ENCODE measurements around the gene IRF9. TPM values are rescaled to one million over a fixed set of nuclear protein-coding genes. Genes with fewer than 3 reads are reported as not detected.

The IRF9 gene
- total and polyA plus RNA-seq, 2 of the 13 experiments (the other 11 are each of a cell fraction or from before 2014, with no cell fraction given) = 14.9 to 49.7 TPM

- TF ChIP-seq CBFB (CRISPR knock-in tag; IDR thresholded peaks at IDR 0.05) (no peak), ZNF329 (CRISPR knock-in tag; IDR thresholded peaks at IDR 0.05; ENCODE audit: low read depth) (no peak), GTF3A (CRISPR knock-in tag; conservative IDR thresholded peaks at IDR 0.05) (no peak; the same call in 1 of the 2 replicates), ZNF629 (CRISPR knock-in tag; conservative IDR thresholded peaks at IDR 0.05) (no peak), ZNF142 (CRISPR knock-in tag; IDR thresholded peaks at IDR 0.05) (no peak), TEAD3 (CRISPR knock-in tag; optimal IDR thresholded peaks at IDR 0.05; ENCODE audit: borderline replicate concordance) (peak; percentile 24), FOXK1 (CRISPR knock-in tag; IDR thresholded peaks at IDR 0.05; ENCODE audit: borderline replicate concordance, low read depth) (no peak), ZNF17 (CRISPR knock-in tag; IDR thresholded peaks at IDR 0.05) (no peak), RXRB (CRISPR knock-in tag; IDR thresholded peaks at IDR 0.05; ENCODE audit: borderline replicate concordance) (no peak), ZNF766 (CRISPR knock-in tag; IDR thresholded peaks at IDR 0.05; ENCODE audit: borderline replicate concordance) (no peak), NFIC (IDR thresholded peaks at IDR 0.05; ENCODE audit: low read length) (no peak), RORA (CRISPR knock-in tag; IDR thresholded peaks at IDR 0.05) (no peak), MZF1 (CRISPR knock-in tag; IDR thresholded peaks at IDR 0.05; ENCODE audit: borderline replicate concordance) (no peak), RFX5 (IDR thresholded peaks at IDR 0.05; ENCODE audit: low read depth, low read length) (no peak)
- TF ChIP-seq, protein P1, sequence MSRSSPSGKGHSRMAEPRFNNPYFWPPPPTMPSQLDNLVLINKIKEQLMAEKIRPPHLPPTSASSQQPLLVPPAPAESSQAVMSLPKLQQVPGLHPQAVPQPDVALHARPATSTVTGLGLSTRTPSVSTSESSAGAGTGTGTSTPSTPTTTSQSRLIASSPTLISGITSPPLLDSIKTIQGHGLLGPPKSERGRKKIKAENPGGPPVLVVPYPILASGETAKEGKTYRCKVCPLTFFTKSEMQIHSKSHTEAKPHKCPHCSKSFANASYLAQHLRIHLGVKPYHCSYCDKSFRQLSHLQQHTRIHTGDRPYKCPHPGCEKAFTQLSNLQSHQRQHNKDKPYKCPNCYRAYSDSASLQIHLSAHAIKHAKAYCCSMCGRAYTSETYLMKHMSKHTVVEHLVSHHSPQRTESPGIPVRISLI (CRISPR knock-in tag; IDR thresholded peaks at IDR 0.05; ENCODE audit: borderline replicate concordance) = no peak
- TF ChIP-seq, protein P2, sequence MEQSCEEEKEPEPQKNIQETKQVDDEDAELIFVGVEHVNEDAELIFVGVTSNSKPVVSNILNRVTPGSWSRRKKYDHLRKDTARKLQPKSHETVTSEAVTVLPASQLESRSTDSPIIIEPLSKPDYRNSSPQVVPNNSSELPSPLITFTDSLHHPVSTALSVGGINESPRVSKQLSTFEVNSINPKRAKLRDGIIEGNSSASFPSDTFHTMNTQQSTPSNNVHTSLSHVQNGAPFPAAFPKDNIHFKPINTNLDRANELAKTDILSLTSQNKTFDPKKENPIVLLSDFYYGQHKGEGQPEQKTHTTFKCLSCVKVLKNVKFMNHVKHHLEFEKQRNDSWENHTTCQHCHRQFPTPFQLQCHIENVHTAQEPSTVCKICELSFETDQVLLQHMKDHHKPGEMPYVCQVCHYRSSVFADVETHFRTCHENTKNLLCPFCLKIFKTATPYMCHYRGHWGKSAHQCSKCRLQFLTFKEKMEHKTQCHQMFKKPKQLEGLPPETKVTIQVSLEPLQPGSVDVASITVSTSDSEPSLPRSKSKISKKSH (CRISPR knock-in tag; IDR thresholded peaks at IDR 0.05; ENCODE audit: borderline replicate concordance) = no peak
- TF ChIP-seq, protein P3, sequence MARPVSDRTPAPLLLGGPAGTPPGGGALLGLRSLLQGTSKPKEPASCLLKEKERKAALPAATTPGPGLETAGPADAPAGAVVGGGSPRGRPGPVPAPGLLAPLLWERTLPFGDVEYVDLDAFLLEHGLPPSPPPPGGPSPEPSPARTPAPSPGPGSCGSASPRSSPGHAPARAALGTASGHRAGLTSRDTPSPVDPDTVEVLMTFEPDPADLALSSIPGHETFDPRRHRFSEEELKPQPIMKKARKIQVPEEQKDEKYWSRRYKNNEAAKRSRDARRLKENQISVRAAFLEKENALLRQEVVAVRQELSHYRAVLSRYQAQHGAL (CRISPR knock-in tag; IDR thresholded peaks at IDR 0.05; ENCODE audit: not compliant biosample characterization) = no peak
- TF ChIP-seq, protein P4, sequence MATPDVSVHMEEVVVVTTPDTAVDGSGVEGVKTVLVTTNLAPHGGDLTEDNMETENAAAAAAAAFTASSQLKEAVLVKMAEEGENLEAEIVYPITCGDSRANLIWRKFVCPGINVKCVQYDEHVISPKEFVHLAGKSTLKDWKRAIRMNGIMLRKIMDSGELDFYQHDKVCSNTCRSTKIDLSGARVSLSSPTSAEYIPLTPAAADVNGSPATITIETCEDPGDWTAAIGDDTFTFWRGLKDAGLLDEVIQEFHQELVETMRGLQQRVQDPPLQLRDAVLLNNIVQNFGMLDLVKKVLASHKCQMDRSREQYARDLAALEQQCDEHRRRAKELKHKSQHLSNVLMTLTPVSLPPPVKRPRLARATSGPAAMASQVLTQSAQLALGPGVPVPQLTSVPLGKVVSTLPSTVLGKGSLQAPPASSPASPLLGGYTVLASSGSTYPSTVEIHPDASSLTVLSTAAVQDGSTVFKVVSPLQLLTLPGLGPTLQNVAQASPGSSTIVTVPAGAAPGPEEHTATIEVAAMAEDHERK (CRISPR knock-in tag; IDR thresholded peaks at IDR 0.05; ENCODE audit: low read depth) = no peak
These were observed 22.4 kb upstream of the IRF9 start (continued) for GRCh38 chr14:24138396-24139271.

All from HepG2 (cell line).